SK-N-SH treated with all-trans-retinoic acid at 6 μM for 48 hours (cell line): ENCODE data around the gene COG4.

Experiments used
- ATAC-seq: fragments of 200-7000 bp; cut with Tn5 transposase; 3 replicates; pipeline ENCODE4 v1.9.1; 2020; ENCODE audit warnings: mild to moderate bottlenecking, moderate library complexity
- ARNTL ChIP-seq: fragments of 450-650 bp; formaldehyde crosslinking; IDR thresholded peaks from 2 replicates; pipeline ENCODE4 v1.5.0; 2020; ENCODE audit warnings: low read depth, mild to moderate bottlenecking, moderate library complexity, borderline replicate concordance
- BACH2 ChIP-seq: fragments of 250-450 bp; sonication (Bioruptor Pico); IDR thresholded peaks from 2 replicates; pipeline ENCODE4 v1.9.0; 2021; ENCODE audit warnings: mild to moderate bottlenecking, borderline replicate concordance
- CREB5 ChIP-seq: fragments of 250-450 bp; sonication (Bioruptor Pico); IDR thresholded peaks from 2 replicates; pipeline ENCODE4 v1.5.1; 2020; ENCODE audit warnings: low read depth, mild to moderate bottlenecking, moderate library complexity
- CSDC2 ChIP-seq: fragments of 250-450 bp; sonication (Bioruptor Pico); IDR thresholded peaks from 2 replicates; pipeline ENCODE4 v1.5.0; 2020; ENCODE audit warnings: mild to moderate bottlenecking, moderate library complexity
- CSRNP3 ChIP-seq: fragments of 250-450 bp; sonication (Bioruptor Pico); IDR thresholded peaks from 2 replicates; pipeline ENCODE4 v1.5.1; 2021; ENCODE audit warnings: mild to moderate bottlenecking, moderate library complexity
- ESRRG ChIP-seq: fragments of 250-450 bp; sonication (Bioruptor Pico); IDR thresholded peaks from 2 replicates; pipeline ENCODE4 v1.6.1; 2021; ENCODE audit warnings: mild to moderate bottlenecking
- GLIS3 ChIP-seq: fragments of 250-450 bp; sonication (Bioruptor Pico); IDR thresholded peaks from 2 replicates; pipeline ENCODE4 v1.5.0; 2020; ENCODE audit warnings: mild to moderate bottlenecking, moderate library complexity
- ISL1 ChIP-seq: fragments of 250-450 bp; sonication (Bioruptor Pico); IDR thresholded peaks from 2 replicates; pipeline ENCODE4 v2.1.2; 2022; ENCODE audit warnings: mild to moderate bottlenecking, moderate library complexity
- OSR1 ChIP-seq: fragments of 250-450 bp; sonication (Bioruptor Pico); IDR thresholded peaks from 2 replicates; pipeline ENCODE4 v1.8.0; 2022; ENCODE audit warnings: moderate library complexity, mild to moderate bottlenecking, inconsistent platforms
- PATZ1 ChIP-seq: fragments of 250-450 bp; sonication (Bioruptor Pico); IDR thresholded peaks from 2 replicates; pipeline ENCODE4 v1.8.0; 2020; ENCODE audit warnings: mild to moderate bottlenecking, moderate library complexity, borderline replicate concordance
- POU6F1 ChIP-seq: fragments of 250-450 bp; sonication (Bioruptor Pico); IDR thresholded peaks from 2 replicates; pipeline ENCODE4 v1.8.0; 2021; ENCODE audit warnings: low read depth, mild to moderate bottlenecking, moderate library complexity, borderline replicate concordance
- PPARA ChIP-seq: fragments of 250-450 bp; sonication (Bioruptor Pico); IDR thresholded peaks from 2 replicates; pipeline ENCODE4 v1.5.0; 2020; ENCODE audit warnings: mild to moderate bottlenecking, borderline replicate concordance
- RARB ChIP-seq: fragments of 250-450 bp; sonication (Bioruptor Pico); IDR thresholded peaks from 2 replicates; pipeline ENCODE4 v1.8.0; 2021; ENCODE audit warnings: mild to moderate bottlenecking, moderate library complexity
- SNAI2 ChIP-seq: fragments of 250-450 bp; sonication (Bioruptor Pico); IDR thresholded peaks from 2 replicates; pipeline ENCODE4 v1.5.0; 2020; ENCODE audit warnings: mild to moderate bottlenecking, moderate library complexity
- TCF4 ChIP-seq: fragments of 250-450 bp; sonication (Bioruptor Pico); IDR thresholded peaks from 2 replicates; pipeline ENCODE4 v1.8.0; 2021; ENCODE audit warnings: mild to moderate bottlenecking, moderate library complexity, borderline replicate concordance
- TOX ChIP-seq: fragments of 250-450 bp; sonication (Bioruptor Pico); IDR thresholded peaks from 2 replicates; pipeline ENCODE4 v1.8.0; 2021; ENCODE audit warnings: mild to moderate bottlenecking, moderate library complexity, borderline replicate concordance
- TSHZ2 ChIP-seq: fragments of 250-450 bp; sonication (Bioruptor Pico); IDR thresholded peaks from 2 replicates; pipeline ENCODE4 v1.5.0; 2020; ENCODE audit warnings: mild to moderate bottlenecking, moderate library complexity
- ZFP30 ChIP-seq: fragments of 450-650 bp; formaldehyde crosslinking; IDR thresholded peaks from 2 replicates; pipeline ENCODE4 v1.5.0; 2022; ENCODE audit warnings: mild to moderate bottlenecking, moderate library complexity
- ZNF565 ChIP-seq: fragments of 450-650 bp; formaldehyde crosslinking; conservative IDR thresholded peaks from 2 replicates; pipeline ENCODE4 v1.5.0; 2020; ENCODE audit warnings: low read depth, mild to moderate bottlenecking, moderate library complexity
- ZNF70 ChIP-seq: fragments of 450-650 bp; formaldehyde crosslinking; IDR thresholded peaks from 2 replicates; pipeline ENCODE4 v1.5.0; 2020; ENCODE audit warnings: mild to moderate bottlenecking, moderate library complexity

COG4 gene

GRCh38 chr16:70472786-70473433, 50.4 kb downstream of the COG4 start:
- ATAC-seq: no peak
- TF ChIP-seq SNAI2 (no peak), TSHZ2 (CRISPR knock-in tag) (no peak), BACH2 (CRISPR knock-in tag) (no peak), RARB (CRISPR knock-in tag) (no peak), CREB5 (no peak), ARNTL (CRISPR knock-in tag) (no peak), OSR1 (CRISPR knock-in tag) (no peak), GLIS3 (no peak), CSDC2 (CRISPR knock-in tag) (no peak), TOX (CRISPR knock-in tag) (no peak), POU6F1 (CRISPR knock-in tag) (no peak), ZNF70 (CRISPR knock-in tag) (no peak), CSRNP3 (no peak), ESRRG (CRISPR knock-in tag) (no peak), TCF4 (CRISPR knock-in tag) (no peak), ZNF565 (CRISPR knock-in tag) (no peak), ISL1 (no peak)

GRCh38 chr16:70470927-70471341, 52.4 kb downstream of the COG4 start:
- TF ChIP-seq SNAI2 (no peak), GLIS3 (no peak), ARNTL (CRISPR knock-in tag) (no peak), ESRRG (CRISPR knock-in tag) (no peak), ZFP30 (CRISPR knock-in tag) (no peak)
- peak; percentile 79 for ATAC-seq

- ATAC-seq: peak; percentile 26; the same call in 2 of the 3 replicates
- TF ChIP-seq CREB5 (no peak), TCF4 (CRISPR knock-in tag) (no peak), SNAI2 (no peak), ZNF565 (CRISPR knock-in tag) (no peak), ZNF70 (CRISPR knock-in tag) (no peak), OSR1 (CRISPR knock-in tag) (no peak), TOX (CRISPR knock-in tag) (no peak), TSHZ2 (CRISPR knock-in tag) (no peak), PPARA (CRISPR knock-in tag) (no peak), GLIS3 (no peak), RARB (CRISPR knock-in tag) (no peak), PATZ1 (CRISPR knock-in tag) (no peak), BACH2 (CRISPR knock-in tag) (no peak)
Observed at GRCh38 chr16:70470141-70470926, 53.0 kb downstream of the COG4 start.
